ENCODE results near the gene OR2V1.
"Not testable (repeated sequence)": the region's sequence is repeated elsewhere in the genome, so short reads cannot be mapped to it uniquely, and the experiment has no call there.

OR2V1 gene

GRCh38 chr5:181136361-181136955 is 5.5 kb upstream of the OR2V1 start:
- Histone ChIP-seq H3K27me3 (ENCODE audit: control insufficient read depth, insufficient read depth, low read length) (peaks cover 8% of the 10 kb centered on the region), H3K36me3 (ENCODE audit: insufficient read depth, low read length) (no peaks in the 10 kb centered on the region), H3K4me2 (ENCODE audit: low read length) (no peak overlapping the region), H3K4me1 (ENCODE audit: control insufficient read depth, insufficient read depth, low read length) (peaks cover 5% of the 10 kb centered on the region), H3K9me3 (replicated peaks; ENCODE audit: low read length) (no peaks in the 10 kb centered on the region), H3K4me3 (ENCODE audit: low read length) (no peak overlapping the region), H3K9ac (ENCODE audit: low read depth, low read length) (no peak overlapping the region)

DNA sequence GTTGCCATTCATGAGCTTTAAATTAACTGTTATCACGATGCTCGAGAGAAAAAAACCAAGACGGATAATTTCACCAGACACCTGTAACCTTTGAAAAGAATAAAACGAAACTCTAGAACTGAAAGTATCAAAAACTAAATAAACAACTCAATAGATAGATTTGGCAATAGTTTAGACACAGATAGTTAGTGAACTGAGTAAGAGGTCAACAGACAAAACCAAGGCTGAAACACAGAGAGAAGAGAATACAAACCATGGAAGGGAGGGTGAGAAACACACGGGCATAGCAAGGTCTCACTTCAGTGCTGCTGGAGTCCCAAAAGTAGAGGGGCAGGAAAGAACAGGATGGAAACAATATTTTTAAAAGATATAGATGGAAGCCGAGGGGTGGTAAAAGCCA is 3.3 kb upstream of the OR2V1 start:
- H3K9ac ChIP-seq (ENCODE audit: low read depth, low read length): no peak overlapping the region
- no peak overlapping the region for H3K4me3 ChIP-seq (ENCODE audit: low read length)
- no peak overlapping the region for H3K4me2 ChIP-seq (ENCODE audit: low read length)
- no peaks in the 10 kb centered on the region for H3K36me3 ChIP-seq (ENCODE audit: insufficient read depth, low read length)
- peaks cover 5% of the 10 kb centered on the region for H3K4me1 ChIP-seq (ENCODE audit: control insufficient read depth, insufficient read depth, low read length)
- H3K9me3 ChIP-seq (replicated peaks; ENCODE audit: low read length): no peaks in the 10 kb centered on the region
- H3K27me3 ChIP-seq (ENCODE audit: control insufficient read depth, insufficient read depth, low read length): peaks cover 12% of the 10 kb centered on the region

DNA sequence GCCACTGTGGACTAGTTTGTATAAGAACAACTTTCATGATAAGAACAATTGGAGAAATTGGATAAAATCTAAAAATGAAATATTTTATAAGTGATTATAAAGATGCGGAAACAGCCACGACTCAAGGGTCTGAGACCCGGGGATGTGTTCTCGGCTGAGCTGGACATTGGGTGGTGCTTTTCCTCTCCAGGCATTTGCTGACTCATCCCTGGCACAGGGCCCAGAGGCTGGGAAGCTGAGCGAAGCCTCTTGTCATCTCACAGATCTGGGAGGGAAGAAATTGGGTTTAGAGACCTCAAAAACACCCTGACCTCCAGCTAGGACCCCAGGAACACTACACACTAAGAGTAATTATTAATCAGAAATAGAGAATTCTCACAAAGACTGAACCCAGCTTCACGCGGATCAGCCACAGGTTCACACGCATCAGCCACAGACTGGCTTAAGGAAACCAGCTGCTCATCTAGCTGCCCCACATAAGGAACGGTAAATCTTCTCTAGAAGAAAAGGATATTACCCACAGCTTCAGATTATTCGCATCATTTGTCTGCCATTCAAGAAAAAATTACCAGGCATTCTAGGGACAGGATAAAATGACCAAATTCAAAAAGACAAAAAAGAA is 2.8 kb upstream of the OR2V1 start:
- peaks cover 17% of the 10 kb centered on the region for H3K27me3 ChIP-seq (ENCODE audit: control insufficient read depth, insufficient read depth, low read length)
- H3K4me3 ChIP-seq (ENCODE audit: low read length): no peak overlapping the region
- H3K9ac ChIP-seq (ENCODE audit: low read depth, low read length): no peak overlapping the region
- no peaks in the 10 kb centered on the region for H3K9me3 ChIP-seq (replicated peaks; ENCODE audit: low read length)
- H3K4me2 ChIP-seq (ENCODE audit: low read length): peak overlapping the region; percentile 59
- peaks cover 5% of the 10 kb centered on the region for H3K4me1 ChIP-seq (ENCODE audit: control insufficient read depth, insufficient read depth, low read length)
- H3K36me3 ChIP-seq (ENCODE audit: insufficient read depth, low read length): no peaks in the 10 kb centered on the region

GRCh38 chr5:181133083-181133482 is 2.1 kb upstream of the OR2V1 start:
- H3K27me3 ChIP-seq (ENCODE audit: control insufficient read depth, insufficient read depth, low read length): peaks cover 24% of the 10 kb centered on the region
- H3K36me3 ChIP-seq (ENCODE audit: insufficient read depth, low read length): no peaks in the 10 kb centered on the region
- no peaks in the 10 kb centered on the region for H3K9me3 ChIP-seq (replicated peaks; ENCODE audit: low read length)
- peaks cover 5% of the 10 kb centered on the region for H3K4me1 ChIP-seq (ENCODE audit: control insufficient read depth, insufficient read depth, low read length)
- H3K4me3 ChIP-seq (ENCODE audit: low read length): no peak overlapping the region
- H3K9ac ChIP-seq (ENCODE audit: low read depth, low read length): no peak overlapping the region
- no peak overlapping the region for H3K4me2 ChIP-seq (ENCODE audit: low read length)

DNA sequence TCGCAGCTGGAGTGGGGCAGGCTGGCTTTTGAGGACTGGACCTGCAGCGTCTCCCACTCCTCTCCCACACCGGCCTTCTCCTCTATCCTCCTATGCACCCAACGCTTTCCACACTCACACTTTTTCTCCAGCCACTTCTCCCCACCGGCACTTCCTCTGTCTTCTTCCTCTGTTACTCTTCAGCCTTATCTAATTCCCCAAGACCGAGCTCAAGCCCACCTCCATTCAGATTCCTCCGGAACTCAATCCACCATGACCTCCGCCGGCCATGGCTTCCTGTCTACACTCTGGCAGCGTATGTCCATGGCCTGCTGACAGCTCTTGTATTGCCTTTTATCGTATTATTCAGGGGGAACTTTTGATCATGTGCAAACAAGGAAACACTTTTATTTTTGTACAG is 545 bp upstream of the OR2V1 start:
- Histone ChIP-seq H3K9me3 (replicated peaks; ENCODE audit: low read length) (no peaks in the 10 kb centered on the region), H3K36me3 (ENCODE audit: insufficient read depth, low read length) (no peaks in the 10 kb centered on the region), H3K4me1 (ENCODE audit: control insufficient read depth, insufficient read depth, low read length) (peaks cover 5% of the 10 kb centered on the region), H3K4me3 (ENCODE audit: low read length) (no peak overlapping the region), H3K27me3 (ENCODE audit: control insufficient read depth, insufficient read depth, low read length) (peaks cover 29% of the 10 kb centered on the region), H3K4me2 (ENCODE audit: low read length) (no peak overlapping the region), H3K9ac (ENCODE audit: low read depth, low read length) (no peak overlapping the region)

GRCh38 chr5:181130081-181130480 is 888 bp downstream of the OR2V1 start:
- not testable (repeated sequence) for H3K4me2 ChIP-seq (ENCODE audit: low read length); H3K9ac ChIP-seq (ENCODE audit: low read depth, low read length); H3K36me3 ChIP-seq (ENCODE audit: insufficient read depth, low read length); H3K4me1 ChIP-seq (ENCODE audit: control insufficient read depth, insufficient read depth, low read length); H3K9me3 ChIP-seq (replicated peaks; ENCODE audit: low read length); H3K4me3 ChIP-seq (ENCODE audit: low read length)
- peaks cover 29% of the 10 kb centered on the region for H3K27me3 ChIP-seq (ENCODE audit: control insufficient read depth, insufficient read depth, low read length)

- Histone ChIP-seq H3K4me2 (ENCODE audit: low read length) (no peak overlapping the region), H3K9ac (ENCODE audit: low read depth, low read length) (no peak overlapping the region), H3K36me3 (ENCODE audit: insufficient read depth, low read length) (no peaks in the 10 kb centered on the region), H3K4me3 (ENCODE audit: low read length) (no peak overlapping the region), H3K27me3 (ENCODE audit: control insufficient read depth, insufficient read depth, low read length) (peaks cover 29% of the 10 kb centered on the region), H3K9me3 (replicated peaks; ENCODE audit: low read length) (no peaks in the 10 kb centered on the region), H3K4me1 (ENCODE audit: control insufficient read depth, insufficient read depth, low read length) (peaks cover 5% of the 10 kb centered on the region)
These were observed 1.4 kb downstream of the OR2V1 start for GRCh38 chr5:181129601-181130000.

DNA sequence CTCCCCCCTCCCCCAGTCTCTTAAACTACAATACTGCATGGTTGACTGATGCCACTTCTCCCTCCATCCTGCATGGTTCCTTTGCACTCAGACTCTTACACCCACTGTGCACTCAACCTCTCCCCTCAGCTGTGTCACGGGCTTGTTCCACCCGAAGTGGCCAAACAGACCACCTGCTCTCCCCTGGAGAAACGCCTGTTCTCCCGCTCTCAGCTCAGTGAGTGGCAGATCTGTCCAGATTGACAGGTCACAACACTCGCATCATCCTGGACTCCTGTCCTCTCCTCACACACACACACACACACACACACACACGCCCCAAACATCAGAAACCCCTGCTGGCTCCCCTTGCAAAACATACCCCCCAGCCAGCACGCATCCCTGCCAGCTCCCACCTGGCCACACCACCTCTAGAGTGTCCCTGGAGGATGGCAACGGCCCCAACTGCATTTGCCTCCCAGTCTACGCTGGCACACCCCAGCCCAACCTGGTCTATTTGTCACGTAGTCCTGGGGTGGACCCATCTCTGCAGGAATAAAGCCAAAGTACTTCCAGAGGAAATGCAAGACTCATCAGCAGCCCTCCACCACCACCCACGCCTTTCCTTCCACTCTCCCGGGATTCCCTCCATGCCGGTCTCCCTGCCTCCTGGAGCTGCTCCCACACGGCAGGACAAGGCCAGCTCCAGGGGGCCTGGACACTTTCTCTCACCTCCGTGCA is 2.9 kb downstream of the OR2V1 start:
- no peak overlapping the region for H3K9ac ChIP-seq (ENCODE audit: low read depth, low read length)
- no peaks in the 10 kb centered on the region for H3K9me3 ChIP-seq (replicated peaks; ENCODE audit: low read length)
- no peaks in the 10 kb centered on the region for H3K36me3 ChIP-seq (ENCODE audit: insufficient read depth, low read length)
- no peak overlapping the region for H3K4me3 ChIP-seq (ENCODE audit: low read length)
- H3K27me3 ChIP-seq (ENCODE audit: control insufficient read depth, insufficient read depth, low read length): peaks cover 29% of the 10 kb centered on the region
- no peaks in the 10 kb centered on the region for H3K4me1 ChIP-seq (ENCODE audit: control insufficient read depth, insufficient read depth, low read length)
- no peak overlapping the region for H3K4me2 ChIP-seq (ENCODE audit: low read length)

DNA sequence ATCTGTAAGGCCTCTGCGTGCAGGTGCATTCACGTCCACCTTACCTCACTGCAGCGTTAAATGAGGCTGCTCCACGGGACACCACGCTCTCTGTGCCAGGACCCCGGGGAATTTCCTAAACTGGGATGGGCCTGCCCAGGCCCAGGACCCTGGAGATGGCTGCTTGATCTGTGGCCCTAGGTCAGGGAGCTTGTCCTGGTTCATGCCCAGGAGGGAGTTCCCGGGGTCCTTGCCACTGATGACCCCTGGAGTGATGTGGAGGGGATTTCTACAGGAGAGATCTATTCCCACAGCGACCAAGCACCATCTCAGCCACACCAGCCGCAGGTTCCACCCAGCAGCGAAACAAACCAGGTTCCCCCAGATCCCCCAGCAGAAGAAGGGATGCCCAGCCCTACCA is 3.5 kb downstream of the OR2V1 start:
- Histone ChIP-seq H3K4me3 (ENCODE audit: low read length) (no peak overlapping the region), H3K36me3 (ENCODE audit: insufficient read depth, low read length) (no peaks in the 10 kb centered on the region), H3K4me1 (ENCODE audit: control insufficient read depth, insufficient read depth, low read length) (no peaks in the 10 kb centered on the region), H3K9ac (ENCODE audit: low read depth, low read length) (no peak overlapping the region), H3K4me2 (ENCODE audit: low read length) (no peak overlapping the region), H3K27me3 (ENCODE audit: control insufficient read depth, insufficient read depth, low read length) (peaks cover 32% of the 10 kb centered on the region), H3K9me3 (replicated peaks; ENCODE audit: low read length) (no peaks in the 10 kb centered on the region)

- Histone ChIP-seq H3K4me1 (ENCODE audit: control insufficient read depth, insufficient read depth, low read length) (no peaks in the 10 kb centered on the region), H3K4me3 (ENCODE audit: low read length) (no peak overlapping the region), H3K9ac (ENCODE audit: low read depth, low read length) (no peak overlapping the region), H3K4me2 (ENCODE audit: low read length) (no peak overlapping the region), H3K27me3 (ENCODE audit: control insufficient read depth, insufficient read depth, low read length) (peaks cover 32% of the 10 kb centered on the region), H3K36me3 (ENCODE audit: insufficient read depth, low read length) (no peaks in the 10 kb centered on the region), H3K9me3 (replicated peaks; ENCODE audit: low read length) (no peaks in the 10 kb centered on the region)
These were observed 4.1 kb downstream of the OR2V1 start for GRCh38 chr5:181126841-181127240.

GRCh38 chr5:181124526-181124925 is 6.4 kb downstream of the OR2V1 start:
- Histone ChIP-seq H3K4me3 (ENCODE audit: low read length) (no peak overlapping the region), H3K27me3 (ENCODE audit: control insufficient read depth, insufficient read depth, low read length) (peaks cover 23% of the 10 kb centered on the region), H3K9ac (ENCODE audit: low read depth, low read length) (no peak overlapping the region), H3K4me1 (ENCODE audit: control insufficient read depth, insufficient read depth, low read length) (peaks cover 11% of the 10 kb centered on the region), H3K4me2 (ENCODE audit: low read length) (no peak overlapping the region), H3K36me3 (ENCODE audit: insufficient read depth, low read length) (no peaks in the 10 kb centered on the region), H3K9me3 (replicated peaks; ENCODE audit: low read length) (no peaks in the 10 kb centered on the region)

All from skeletal muscle satellite cell (primary cell).